ENCODE data around the gene SSUH2.

Gene SSUH2

GRCh38 chr3:8579096-8579495 lies 65.5 kb downstream of the SSUH2 start:
- Histone ChIP-seq H3K27me3 (ENCODE audit: control insufficient read depth, insufficient read depth, low read length) (no peaks in the 10 kb centered on the region), H3K9me3 (ENCODE audit: control insufficient read depth, low read length) (no peaks in the 10 kb centered on the region), H3K9ac (ENCODE audit: low read length) (no peak overlapping the region), H3K36me3 (ENCODE audit: control insufficient read depth, insufficient read depth, low read length) (no peaks in the 10 kb centered on the region), H3K4me1 (ENCODE audit: control insufficient read depth, insufficient read depth, low read length) (no peaks in the 10 kb centered on the region), H3K4me3 (ENCODE audit: low read length) (no peak overlapping the region)

GRCh38 chr3:8578282-8578681 lies 66.3 kb downstream of the SSUH2 start:
- no peaks in the 10 kb centered on the region for H3K9me3 ChIP-seq (ENCODE audit: control insufficient read depth, low read length)

GRCh38 chr3:8576841-8577571 lies 67.6 kb downstream of the SSUH2 start:
- Histone ChIP-seq H3K27me3 (ENCODE audit: control insufficient read depth, insufficient read depth, low read length) (no peaks in the 10 kb centered on the region), H3K9me3 (ENCODE audit: control insufficient read depth, low read length) (no peaks in the 10 kb centered on the region), H3K4me3 (ENCODE audit: low read length) (no peak overlapping the region), H3K36me3 (ENCODE audit: control insufficient read depth, insufficient read depth, low read length) (no peaks in the 10 kb centered on the region), H3K4me1 (ENCODE audit: control insufficient read depth, insufficient read depth, low read length) (no peaks in the 10 kb centered on the region), H3K9ac (ENCODE audit: low read length) (no peak overlapping the region)

More at GRCh38 chr3:8578282-8578681, 66.3 kb downstream of the SSUH2 start:
- Histone ChIP-seq H3K27me3 (ENCODE audit: control insufficient read depth, insufficient read depth, low read length) (no peaks in the 10 kb centered on the region), H3K4me3 (ENCODE audit: low read length) (no peak overlapping the region), H3K4me1 (ENCODE audit: control insufficient read depth, insufficient read depth, low read length) (no peaks in the 10 kb centered on the region), H3K36me3 (ENCODE audit: control insufficient read depth, insufficient read depth, low read length) (no peaks in the 10 kb centered on the region), H3K9ac (ENCODE audit: low read length) (no peak overlapping the region)

GRCh38 chr3:8576436-8576835 lies 68.2 kb downstream of the SSUH2 start:
- Histone ChIP-seq H3K4me3 (ENCODE audit: low read length) (no peak overlapping the region), H3K27me3 (ENCODE audit: control insufficient read depth, insufficient read depth, low read length) (no peaks in the 10 kb centered on the region), H3K9me3 (ENCODE audit: control insufficient read depth, low read length) (no peaks in the 10 kb centered on the region), H3K4me1 (ENCODE audit: control insufficient read depth, insufficient read depth, low read length) (no peaks in the 10 kb centered on the region), H3K9ac (ENCODE audit: low read length) (no peak overlapping the region), H3K36me3 (ENCODE audit: control insufficient read depth, insufficient read depth, low read length) (no peaks in the 10 kb centered on the region)

GRCh38 chr3:8575364-8576104 lies 69.1 kb downstream of the SSUH2 start:
- Histone ChIP-seq H3K27me3 (ENCODE audit: control insufficient read depth, insufficient read depth, low read length) (no peaks in the 10 kb centered on the region), H3K4me1 (ENCODE audit: control insufficient read depth, insufficient read depth, low read length) (no peaks in the 10 kb centered on the region), H3K9ac (ENCODE audit: low read length) (no peak overlapping the region), H3K4me3 (ENCODE audit: low read length) (no peak overlapping the region), H3K36me3 (ENCODE audit: control insufficient read depth, insufficient read depth, low read length) (no peaks in the 10 kb centered on the region), H3K9me3 (ENCODE audit: control insufficient read depth, low read length) (no peaks in the 10 kb centered on the region)

GRCh38 chr3:8574670-8575322 lies 69.8 kb downstream of the SSUH2 start:
- Histone ChIP-seq H3K4me3 (ENCODE audit: low read length) (no peak overlapping the region), H3K9me3 (ENCODE audit: control insufficient read depth, low read length) (no peaks in the 10 kb centered on the region), H3K27me3 (ENCODE audit: control insufficient read depth, insufficient read depth, low read length) (no peaks in the 10 kb centered on the region), H3K36me3 (ENCODE audit: control insufficient read depth, insufficient read depth, low read length) (no peaks in the 10 kb centered on the region), H3K4me1 (ENCODE audit: control insufficient read depth, insufficient read depth, low read length) (no peaks in the 10 kb centered on the region), H3K9ac (ENCODE audit: low read length) (no peak overlapping the region)

DNA sequence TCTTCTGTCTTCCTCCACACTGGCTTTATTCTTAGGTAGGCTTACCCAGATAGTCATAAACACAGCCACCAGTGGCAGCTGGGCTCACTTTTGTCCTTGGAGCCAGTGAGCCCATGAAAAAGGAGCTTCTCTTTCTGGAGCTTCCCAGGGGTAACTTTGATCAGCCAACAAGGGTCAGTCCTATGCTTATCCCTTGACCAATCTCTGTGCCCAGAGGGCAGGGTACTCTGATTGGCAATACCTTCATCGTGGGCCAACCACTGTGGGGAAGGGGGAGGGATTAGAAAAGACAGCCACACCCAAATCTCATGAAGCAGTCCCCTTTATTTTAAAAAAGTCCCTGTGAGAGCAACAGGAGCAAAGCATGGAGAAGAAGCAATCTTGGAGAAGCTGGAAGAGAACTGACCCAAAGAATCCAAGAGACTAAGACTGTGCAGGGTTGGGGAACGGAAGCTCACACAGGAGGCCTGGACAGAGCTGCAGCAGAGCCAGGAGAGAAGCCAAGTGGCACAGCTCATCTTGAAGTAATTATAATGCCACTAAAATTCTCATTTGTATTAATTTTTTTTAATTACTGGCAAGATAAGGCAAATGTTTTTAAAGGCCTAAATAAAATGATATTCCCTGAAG lies 70.4 kb downstream of the SSUH2 start:
- H3K4me3 ChIP-seq (ENCODE audit: low read length) = no peak overlapping the region

DNA sequence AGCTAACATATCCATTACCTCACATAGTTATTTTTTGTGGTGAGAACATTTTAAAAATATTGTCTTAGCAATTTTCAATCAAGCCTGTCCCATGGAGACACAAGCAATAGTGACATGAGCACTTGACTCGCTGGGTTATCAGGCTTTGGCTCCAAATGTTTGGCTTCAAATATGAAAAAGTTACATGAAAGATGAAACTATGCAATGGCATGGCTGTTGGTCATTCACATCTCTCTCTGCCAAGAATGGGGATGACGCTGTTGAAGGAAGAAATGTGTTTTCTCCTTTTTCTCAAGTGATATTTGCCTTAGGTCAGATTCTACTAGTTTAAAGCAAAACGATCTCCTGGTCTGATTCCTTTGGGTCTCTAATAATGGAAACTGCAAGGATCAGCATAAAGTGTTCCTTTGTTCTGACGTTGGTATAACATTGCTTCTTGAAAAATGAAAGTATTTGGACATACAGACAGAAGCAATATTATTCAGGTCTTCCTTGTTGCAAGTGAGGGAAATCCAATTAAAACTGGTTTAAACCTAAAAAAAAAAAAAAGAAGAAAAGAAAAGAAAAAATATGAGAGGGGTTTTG lies 71.2 kb downstream of the SSUH2 start:
- Histone ChIP-seq H3K27me3 (ENCODE audit: control insufficient read depth, insufficient read depth, low read length) (no peaks in the 10 kb centered on the region), H3K4me1 (ENCODE audit: control insufficient read depth, insufficient read depth, low read length) (no peaks in the 10 kb centered on the region), H3K36me3 (ENCODE audit: control insufficient read depth, insufficient read depth, low read length) (no peaks in the 10 kb centered on the region), H3K9me3 (ENCODE audit: control insufficient read depth, low read length) (no peaks in the 10 kb centered on the region), H3K4me3 (ENCODE audit: low read length) (no peak overlapping the region), H3K9ac (ENCODE audit: low read length) (no peak overlapping the region)

More for the DNA sequence above, 70.4 kb downstream of the SSUH2 start:
- Histone ChIP-seq H3K9ac (ENCODE audit: low read length) (no peak overlapping the region), H3K9me3 (ENCODE audit: control insufficient read depth, low read length) (no peaks in the 10 kb centered on the region), H3K27me3 (ENCODE audit: control insufficient read depth, insufficient read depth, low read length) (no peaks in the 10 kb centered on the region), H3K4me1 (ENCODE audit: control insufficient read depth, insufficient read depth, low read length) (no peaks in the 10 kb centered on the region), H3K36me3 (ENCODE audit: control insufficient read depth, insufficient read depth, low read length) (no peaks in the 10 kb centered on the region)

- Histone ChIP-seq H3K27me3 (ENCODE audit: control insufficient read depth, insufficient read depth, low read length) (no peaks in the 10 kb centered on the region), H3K36me3 (ENCODE audit: control insufficient read depth, insufficient read depth, low read length) (no peaks in the 10 kb centered on the region), H3K4me1 (ENCODE audit: control insufficient read depth, insufficient read depth, low read length) (no peaks in the 10 kb centered on the region), H3K9me3 (ENCODE audit: control insufficient read depth, low read length) (no peaks in the 10 kb centered on the region), H3K4me3 (ENCODE audit: low read length) (no peak overlapping the region), H3K9ac (ENCODE audit: low read length) (no peak overlapping the region)
Measured at GRCh38 chr3:8571256-8571655, 73.3 kb downstream of the SSUH2 start.

Data from mucosa of stomach (tissue), 1 donor.